HCT116 (cell line): Measurements from ENCODE around the gene SHC1. TPM values are rescaled to one million over a fixed set of nuclear protein-coding genes. Genes with fewer than 3 reads are reported as not detected.

Experiments used
- ATAC-seq: fragments of 200-7000 bp; cut with Tn5 transposase; 2 replicates; pipeline ENCODE4 v1.9.1; 2020; ENCODE audit warnings: mild to moderate bottlenecking, moderate library complexity
- BruUV-seq: library from RNA; stranded (reverse); fragments of 400-500 nt; replicated peaks from 2 replicates; lab custom pipeline; 2021; lab: Mats Ljungman, UMichigan
- CTCF ChIA-PET: fragments of 300-600 bp; sonication (Branson Sonifier 250); formaldehyde crosslinking; loops from one replicate; lab custom pipeline; 2021; ENCODE audit warnings: antibody characterized with exemption; lab: Charles Lee
- POLR2A ChIA-PET: fragments of 300-600, 350-600 bp; sonication (Branson Sonifier 250); formaldehyde crosslinking; loops from one replicate; lab custom pipeline; 2021; ENCODE audit warnings: antibody characterized with exemption; lab: Charles Lee
- RAD21 ChIA-PET, 2 experiments: fragments of 300-600 bp; sonication (Branson Sonifier 250); formaldehyde crosslinking; loops; one replicate each; lab custom pipeline; 2023; ENCODE audit warnings: low total read pairs in 2 of 2; ENCODE audit not compliant: uncharacterized antibody in 2 of 2, unreplicated experiment in 2 of 2, low non-redundant PET in 1 of 2; lab: Charles Lee
- DNase-seq: peaks from one replicate; pipeline ENCODE4 v3.0.0-alpha.2; 2010; ENCODE audit warnings: low read depth, low spot score
- H2AFZ ChIP-seq: fragments of 200-600 bp; shearing (Covaris generic), sonication (generic); 2 replicates; pipeline ENCODE4 v1.6.1; 2017; ENCODE audit warnings: low read depth, mixed run types, mixed read lengths, antibody characterized with exemption, low read length; ENCODE audit not compliant: poor library complexity, severe bottlenecking
- H3K27ac ChIP-seq: 2 replicates; pipeline ENCODE4 v1.5.1; 2012; ENCODE audit warnings: low read depth, low read length
- H3K27me3 ChIP-seq: fragments of 200-600 bp; sonication (generic); 2 replicates; pipeline ENCODE4 v1.6.1; 2016; ENCODE audit warnings: mixed run types, low read length, mixed read lengths; ENCODE audit not compliant: insufficient read depth
- H3K36me3 ChIP-seq, 2 experiments: fragments of 200-500 bp in 1 of 2; fragments of 200-600 bp in 1 of 2; sonication (Bioruptor generic) in 1 of 2; sonication (generic) in 1 of 2; 2 replicates each; pipeline versions ENCODE4 v1.5.1 to v1.6.1; 2014 to 2016; ENCODE audit warnings: low read length in 2 of 2, inconsistent platforms in 1 of 2, mixed read lengths in 1 of 2, mixed run types in 1 of 2; ENCODE audit not compliant: insufficient read depth in 2 of 2, control insufficient read depth in 1 of 2
- H3K4me1 ChIP-seq, 2 experiments: fragments of 200-600 bp in 1 of 2; sonication (generic) in 1 of 2; 2 replicates each; pipeline versions ENCODE4 v1.5.1 to v1.6.1; 2012 to 2017; ENCODE audit warnings: low read length in 2 of 2, inconsistent platforms in 1 of 2, mild to moderate bottlenecking in 1 of 2, mixed read lengths in 1 of 2, mixed run types in 1 of 2, moderate library complexity in 1 of 2; ENCODE audit not compliant: insufficient read depth in 2 of 2, control insufficient read depth in 1 of 2
- H3K4me2 ChIP-seq: fragments of 200-600 bp; sonication (generic); 2 replicates; pipeline ENCODE4 v1.6.1; 2017; ENCODE audit warnings: mixed run types, low read length, mixed read lengths
- H3K4me3 ChIP-seq, 2 experiments: fragments of 200-600 bp in 1 of 2; sonication (generic) in 1 of 2; replicated peaks in 1 of 2; 2 replicates each; pipeline ENCODE4 v1.5.1; 2011 to 2016; ENCODE audit warnings: low read length in 2 of 2, control low read depth in 1 of 2, low read depth in 1 of 2, mild to moderate bottlenecking in 1 of 2, mixed read lengths in 1 of 2, mixed run types in 1 of 2
- H3K79me2 ChIP-seq: fragments of 200-600 bp; sonication (generic); 2 replicates; pipeline ENCODE4 v1.6.1; 2017; ENCODE audit warnings: mild to moderate bottlenecking, mixed run types, low read length, moderate library complexity, mixed read lengths; ENCODE audit not compliant: insufficient read depth
- H3K9ac ChIP-seq: fragments of 200-600 bp; sonication (generic); 2 replicates; pipeline ENCODE4 v1.6.1; 2016; ENCODE audit warnings: low read length, mixed read lengths
- H3K9me2 ChIP-seq: fragments of 200-600 bp; sonication (generic), shearing (Covaris generic); 2 replicates; pipeline ENCODE4 v1.6.1; 2017; ENCODE audit warnings: mixed run types, mild to moderate bottlenecking, moderate library complexity; ENCODE audit not compliant: insufficient read depth
- H3K9me3 ChIP-seq, 2 experiments: fragments of 200-500 bp in 1 of 2; fragments of 200-600 bp in 1 of 2; sonication (Bioruptor generic) in 1 of 2; sonication (generic) in 1 of 2; 2 replicates each; pipeline ENCODE4 v1.6.1; 2014 to 2017; ENCODE audit warnings: low read length in 2 of 2, mixed read lengths in 2 of 2, inconsistent platforms in 1 of 2, low read depth in 1 of 2, mild to moderate bottlenecking in 1 of 2, mixed run types in 1 of 2, moderate library complexity in 1 of 2; ENCODE audit not compliant: control insufficient read depth in 1 of 2, insufficient read depth in 1 of 2
- H4K20me1 ChIP-seq: fragments of 200-600 bp; sonication (generic), shearing (Covaris generic); 2 replicates; pipeline ENCODE4 v1.6.1; 2017; ENCODE audit warnings: mixed run types, mild to moderate bottlenecking, moderate library complexity; ENCODE audit not compliant: insufficient read depth
- EGR1 ChIP-seq: IDR thresholded peaks from 2 replicates; pipeline ENCODE4 v1.6.1; 2012; ENCODE audit warnings: low read depth
- MAX ChIP-seq: IDR thresholded peaks from 2 replicates; pipeline ENCODE4 v1.6.1; 2012
- POLR2AphosphoS5 ChIP-seq: IDR thresholded peaks from 2 replicates; pipeline ENCODE4 v1.6.1; 2011; ENCODE audit warnings: mild to moderate bottlenecking, low read depth, low read length, moderate library complexity
- ZBTB33 ChIP-seq: IDR thresholded peaks from 2 replicates; pipeline ENCODE4 v1.6.1; 2011; ENCODE audit warnings: mild to moderate bottlenecking, low read length, moderate library complexity; ENCODE audit not compliant: insufficient replicate concordance; ENCODE audit errors: extremely low read depth
- ZFX ChIP-seq: fragments of 450-650 bp; IDR thresholded peaks from 2 replicates; pipeline ENCODE4 v1.6.1; 2017
- intact Hi-C: fragments of 100-400 bp; cut with micrococcal nuclease; formaldehyde crosslinking; loops from 2 replicates; pipeline ENCODE4 v1.10.0; 2022
- total RNA-seq: library from RNA; stranded (reverse); gene quantifications from one replicate; pipeline ENCODE4 v1.2.1, GENCODE V29; 2021; ENCODE audit not compliant: unreplicated experiment

Gene SHC1
- total RNA-seq, 1 experiment from 2014 or later: 148 TPM

- no peak within 1 kb of the TSS for H2AFZ ChIP-seq
- peak; percentile 6 for ATAC-seq
- intact Hi-C loops: loop anchor here (2.0 to 5.0 kb wide), 2 partner anchors 14 to 50 kb away; partner anchors contain the start of gene ADAM15
- H4K20me1 ChIP-seq: no peaks in the 10 kb centered on the region
- H3K4me3 ChIP-seq: peak within 1 kb of the TSS; percentile 97 to 98
- TSS peak; percentile 38 for BruUV-seq
- H3K27ac ChIP-seq: peak within 1 kb of the TSS; percentile 99
- H3K4me1 ChIP-seq: peaks cover 22 to 73% of the 10 kb centered on the region in 2 experiments
- DNase-seq: no peak
- no peaks in the 10 kb centered on the region; a peak in 1 of 4 replicates for H3K36me3 ChIP-seq
- ChIA-PET POLR2A (interaction anchor here (0.6 to 1.4 kb wide), 5 partner anchors 13 to 340 kb away, joined by 3 to 7 read pairs (median 4); no protein-coding TSS in a partner anchor), RAD21 (interaction anchor here in 1 of 2 experiments (0.7 kb wide), 1 partner anchor 270 kb away, joined by 7 read pairs; the partner anchor contains the start of gene CLK2), CTCF (interaction anchor here (0.6 to 0.9 kb wide), 2 partner anchors 15 to 517 kb away, joined by 3 to 4 read pairs; no protein-coding TSS in a partner anchor)
- H3K9me2 ChIP-seq: no peaks in the 10 kb centered on the region
- H3K9ac ChIP-seq: peak within 1 kb of the TSS; percentile 93
- H3K4me2 ChIP-seq: peak within 1 kb of the TSS; percentile 96
- no peaks in the 10 kb centered on the region for H3K27me3 ChIP-seq
- TF ChIP-seq POLR2AphosphoS5: peak; percentile 28; the same call in 1 of the 2 replicates
- TF ChIP-seq EGR1: no peak
- no peak for TF ChIP-seq MAX
- TF ChIP-seq ZBTB33: no peak
- TF ChIP-seq ZFX: peak; percentile 42; the same call in 1 of the 2 replicates
- H3K79me2 ChIP-seq: peaks cover 50% of the 10 kb centered on the region
- H3K9me3 ChIP-seq: no peaks in the 10 kb centered on the region
Measured at GRCh38 chr1:155002464-155003226, 32.1 kb upstream of the SHC1 start, which contains the start of gene ZBTB7B. Gene ZBTB7B, plus strand, starts transcription at chr1:155002802. Its CDS starts 11,859 bp downstream, at chr1:155014661.
